GM19043 (cell line): Measurements from ENCODE around the gene DLGAP1.

ENCODE experiments used
- ATAC-seq: cut with Tn5 transposase; IDR thresholded peaks from one replicate; pipeline ENCODE4 v1.9.1; 2021; ENCODE audit warnings: low read depth; ENCODE audit not compliant: unreplicated experiment

DLGAP1 gene

DNA sequence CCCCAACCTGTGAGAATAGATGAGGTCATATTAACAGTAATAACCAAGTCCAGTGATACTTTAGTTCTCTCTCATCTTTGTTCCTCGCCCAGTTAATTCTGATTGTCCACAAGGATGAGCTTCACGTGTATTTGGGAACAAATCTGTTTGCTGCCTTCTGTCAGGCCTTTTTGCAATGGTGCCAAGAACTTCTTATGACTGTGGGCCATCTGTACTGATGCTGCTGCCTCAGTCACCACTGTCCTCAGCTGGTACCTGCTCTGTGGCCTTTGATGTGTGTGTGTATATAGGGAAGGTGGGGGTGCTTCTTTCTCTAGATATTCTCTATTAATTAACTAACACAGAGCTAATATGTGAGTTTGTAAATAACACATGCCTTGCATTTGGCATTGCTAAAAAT lies 612.3 kb downstream of the DLGAP1 start:
- ATAC-seq = no peak

DNA sequence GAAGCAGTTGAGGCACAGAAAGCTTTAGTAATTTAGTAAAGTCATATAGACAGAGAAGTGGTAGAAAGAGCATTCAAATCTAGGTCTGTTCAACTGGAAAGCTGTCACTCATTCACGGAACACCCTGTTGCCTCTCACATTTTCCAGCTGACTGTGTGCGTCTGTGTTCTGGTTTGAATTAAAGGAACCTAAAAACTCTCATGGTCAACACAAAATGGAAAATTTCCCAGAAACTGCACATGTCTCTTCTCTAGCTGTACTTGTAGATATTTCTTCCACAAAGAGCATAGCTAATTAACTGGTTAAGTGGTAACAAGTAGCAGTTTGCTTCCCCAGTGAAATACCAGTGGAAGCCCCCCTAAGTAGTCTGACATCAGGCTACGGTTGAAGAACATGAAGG lies 614.3 kb downstream of the DLGAP1 start:
- ATAC-seq = no peak

DNA sequence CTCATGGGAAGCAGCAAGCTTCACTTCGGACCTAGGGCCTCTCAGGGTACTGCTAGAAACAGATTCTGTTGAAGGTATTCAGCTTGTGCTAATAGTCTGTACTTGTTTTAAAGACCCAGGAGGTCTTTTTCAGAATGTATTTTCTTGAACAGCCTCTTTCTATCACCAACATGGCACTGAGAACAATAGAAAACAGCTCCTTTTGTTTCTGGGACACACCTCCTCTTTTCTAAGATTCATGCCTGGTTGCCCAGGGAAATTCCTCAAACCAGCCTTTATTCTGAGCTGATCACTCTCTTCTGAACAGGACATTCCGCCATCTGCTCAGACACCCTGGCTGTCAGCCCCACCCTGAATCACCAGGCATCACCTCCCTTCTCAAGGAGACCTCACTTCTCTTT lies 615.5 kb downstream of the DLGAP1 start:
- ATAC-seq = no peak

DNA sequence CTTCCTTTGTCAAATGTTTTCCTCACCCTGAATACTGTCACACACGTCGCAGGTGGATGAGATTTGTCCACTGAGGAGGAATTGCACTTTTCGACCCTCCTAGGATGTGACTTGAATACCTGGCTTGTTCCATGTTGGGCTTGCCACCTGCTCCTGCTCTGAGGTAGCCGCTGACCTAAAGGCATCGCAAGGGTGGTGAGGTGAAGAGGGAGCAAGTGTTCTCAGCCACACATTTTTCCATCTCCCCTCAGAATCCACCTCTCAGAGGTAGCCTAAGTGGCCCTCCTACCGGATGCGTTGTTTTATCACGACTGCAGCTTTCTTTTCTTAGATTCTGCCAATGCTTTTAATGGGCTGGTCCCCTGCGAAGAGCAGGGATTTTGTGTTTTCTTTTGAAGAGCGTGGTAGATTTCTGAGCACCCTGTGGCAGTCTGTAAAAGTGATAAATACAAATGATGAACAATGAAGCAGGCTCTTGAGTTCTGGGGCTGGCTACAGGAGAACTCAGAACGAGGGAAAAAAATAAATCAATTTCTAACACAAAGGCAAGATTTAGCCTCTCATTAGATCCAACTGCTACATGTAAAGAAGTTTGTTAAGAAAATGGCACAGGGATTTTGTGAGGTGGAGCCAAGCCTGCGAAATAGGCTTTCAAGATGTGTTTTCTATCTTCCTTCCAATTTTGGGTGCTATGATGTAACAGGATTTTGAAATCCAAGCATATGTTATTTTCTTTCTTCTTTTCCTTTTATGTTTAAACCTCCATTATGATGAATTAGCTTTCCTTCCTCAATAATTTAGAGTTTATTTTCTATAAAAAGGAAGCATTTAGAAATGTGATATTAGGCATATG lies 618.4 kb downstream of the DLGAP1 start:
- no peak for ATAC-seq

DNA sequence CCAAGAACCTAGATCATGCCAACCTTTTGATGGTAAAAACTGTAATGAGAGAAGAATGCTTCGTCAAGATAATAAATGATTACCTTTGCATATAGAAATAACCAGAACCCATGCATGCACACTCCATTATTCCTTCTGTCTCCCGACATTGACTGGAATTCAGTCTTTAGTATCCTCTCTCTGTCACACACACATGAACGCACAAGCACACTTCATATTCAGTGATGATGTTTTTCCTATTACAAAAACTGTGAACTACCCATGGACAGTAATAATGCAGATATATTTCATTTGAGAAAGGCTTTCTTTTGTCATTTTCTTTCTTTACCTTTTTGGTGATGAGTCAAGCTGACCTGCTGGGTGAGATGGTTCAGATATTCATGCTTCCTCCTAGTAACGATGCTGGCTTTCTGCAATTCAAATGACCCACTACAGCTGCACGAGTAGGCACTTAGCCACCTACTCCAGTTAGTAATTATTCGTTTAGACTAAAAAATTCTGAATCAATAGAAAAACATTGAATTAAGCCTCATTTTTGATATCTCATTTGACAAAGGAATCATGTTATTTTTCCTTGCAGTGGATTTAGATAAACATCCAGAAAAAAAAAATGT lies 623.0 kb downstream of the DLGAP1 start:
- ATAC-seq = no peak

DNA sequence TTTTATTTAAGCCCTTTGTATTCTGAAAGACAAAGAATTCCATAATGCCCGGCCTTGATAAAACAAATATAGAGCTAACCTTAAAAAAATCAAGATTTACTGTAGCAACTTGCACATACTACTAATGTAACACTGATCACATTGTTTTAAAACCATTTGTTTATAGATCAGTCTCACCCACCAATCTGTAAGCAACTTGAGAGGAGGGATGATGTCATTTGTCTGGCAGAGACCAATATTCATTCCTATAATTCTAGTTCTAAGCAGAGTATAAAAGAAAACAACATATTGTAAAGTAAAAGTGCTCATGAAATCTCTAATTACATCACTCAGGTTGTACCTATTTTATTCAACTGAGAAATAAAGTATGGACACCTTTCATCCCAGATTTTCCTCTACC lies 624.5 kb downstream of the DLGAP1 start:
- no peak for ATAC-seq

DNA sequence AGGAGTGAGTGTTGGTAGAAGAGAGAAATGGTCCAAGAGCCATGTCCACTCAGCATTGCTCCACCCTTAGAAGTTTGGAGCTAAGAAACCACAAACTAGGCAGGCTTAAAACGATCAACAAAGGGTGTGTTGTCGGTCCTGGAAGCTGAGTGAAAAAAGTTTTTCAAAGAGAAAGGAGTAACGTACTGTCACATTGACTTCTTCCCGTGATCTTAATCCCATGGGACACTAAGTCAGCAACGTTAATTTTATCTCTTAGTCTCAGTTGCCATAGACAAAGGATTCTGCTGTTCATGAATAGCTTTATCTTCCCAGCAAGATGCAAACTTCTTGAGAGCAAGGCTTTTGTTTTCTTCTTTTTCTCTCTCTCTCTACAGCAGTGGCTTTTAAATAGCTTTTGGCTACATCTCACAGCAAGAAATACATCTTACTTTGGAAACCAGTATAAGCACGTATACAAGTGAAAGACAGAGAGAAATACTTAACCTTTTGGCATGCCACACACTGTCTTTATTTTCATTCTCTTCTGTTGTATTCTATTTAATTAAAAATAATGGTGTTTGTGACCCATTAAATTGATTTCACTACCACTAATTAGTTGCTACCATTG lies 627.8 kb downstream of the DLGAP1 start:
- ATAC-seq = no peak

DNA sequence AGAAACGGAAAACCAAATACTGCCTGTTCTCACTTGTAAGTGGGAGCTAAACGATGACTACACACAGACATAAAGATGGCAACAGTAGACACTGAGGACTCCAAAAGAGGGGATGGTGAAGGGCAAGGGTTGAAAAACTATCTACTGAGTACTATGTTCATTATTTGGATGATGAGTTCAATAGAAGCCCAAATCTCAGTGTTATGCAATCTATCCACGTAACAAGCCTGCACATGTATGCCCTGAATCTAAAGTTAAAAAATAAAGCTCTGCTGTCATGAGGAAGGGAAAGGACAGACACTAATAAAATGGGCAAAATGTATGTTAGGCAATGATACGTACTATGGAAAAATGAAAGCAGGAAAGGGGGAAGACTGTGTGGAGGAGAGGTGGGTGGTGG lies 629.1 kb downstream of the DLGAP1 start:
- no peak for ATAC-seq

DNA sequence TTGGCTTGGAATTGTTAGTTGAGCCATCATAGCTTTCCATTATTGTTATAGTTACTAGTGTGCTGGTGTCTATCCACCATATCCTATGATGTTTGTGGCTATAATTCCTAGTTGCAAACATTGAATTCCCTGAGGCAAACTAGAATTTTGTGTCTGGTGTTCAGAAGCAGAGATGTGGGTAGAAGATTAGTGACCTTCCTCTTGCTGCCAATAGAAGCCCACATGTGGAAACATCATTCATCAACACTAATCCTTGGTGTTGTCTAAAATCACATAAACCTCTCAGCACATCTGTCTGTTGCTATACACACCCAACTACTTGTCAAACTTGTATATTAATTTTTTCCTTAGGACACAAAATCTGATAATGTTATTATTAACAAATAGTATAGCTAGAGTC lies 631.0 kb downstream of the DLGAP1 start:
- no peak for ATAC-seq

DNA sequence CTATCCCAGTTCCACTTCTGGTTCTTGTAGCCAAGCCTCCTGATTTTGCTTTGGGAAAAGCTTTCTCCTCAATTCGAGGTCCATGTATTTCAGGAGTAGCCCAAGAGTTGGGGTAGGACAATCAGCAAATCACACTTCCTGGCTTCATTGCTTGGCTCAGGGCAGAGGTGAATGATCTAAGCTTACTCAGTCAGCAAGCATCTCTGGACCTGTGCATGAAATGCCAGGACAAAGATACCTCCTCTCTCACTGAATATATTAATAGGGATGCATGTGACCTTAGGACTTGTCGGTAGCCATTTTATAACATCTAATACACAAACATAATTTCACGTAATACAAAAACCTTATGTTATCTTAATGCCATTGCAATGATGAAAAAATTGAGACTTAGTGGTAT lies 632.0 kb downstream of the DLGAP1 start:
- no peak for ATAC-seq

DNA sequence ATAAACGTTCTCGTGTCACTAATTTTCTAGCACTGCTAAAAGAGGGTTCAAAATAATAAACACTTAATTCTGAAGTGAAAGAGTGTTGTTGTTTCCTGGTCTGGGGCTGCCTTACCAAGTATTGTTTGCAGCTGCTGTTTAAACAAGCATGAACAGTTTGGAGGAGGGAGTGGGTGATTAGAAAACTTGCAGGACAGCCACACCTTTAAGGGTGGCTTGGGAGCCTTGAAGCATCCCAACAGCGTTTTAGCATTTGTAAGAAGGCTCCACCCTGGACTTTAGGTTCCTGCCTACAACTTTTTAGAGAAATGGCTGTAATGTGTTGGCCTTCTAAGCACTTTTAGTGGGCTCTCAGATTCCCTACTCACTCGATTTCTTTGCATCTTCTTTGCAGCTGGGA lies 633.6 kb downstream of the DLGAP1 start:
- no peak for ATAC-seq

DNA sequence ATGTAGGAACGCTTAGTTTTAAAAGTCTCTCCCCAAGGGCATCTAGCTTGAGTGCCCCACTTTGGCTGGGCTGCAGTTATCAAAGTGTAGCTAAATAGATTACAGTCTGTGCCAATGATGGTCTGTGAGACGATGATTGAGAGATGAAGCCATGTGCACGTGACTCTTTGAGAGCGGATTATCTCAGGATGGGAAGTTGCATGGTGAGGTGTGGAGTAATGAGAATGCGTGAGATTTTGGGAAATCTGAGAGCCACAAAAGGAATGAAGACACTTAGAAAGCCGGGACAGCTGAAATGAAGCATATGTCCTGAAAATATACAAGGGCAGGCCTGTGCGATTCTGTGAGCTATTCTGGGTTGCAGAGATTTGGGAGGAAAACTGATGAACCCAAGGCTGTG lies 635.1 kb downstream of the DLGAP1 start:
- ATAC-seq = no peak

DNA sequence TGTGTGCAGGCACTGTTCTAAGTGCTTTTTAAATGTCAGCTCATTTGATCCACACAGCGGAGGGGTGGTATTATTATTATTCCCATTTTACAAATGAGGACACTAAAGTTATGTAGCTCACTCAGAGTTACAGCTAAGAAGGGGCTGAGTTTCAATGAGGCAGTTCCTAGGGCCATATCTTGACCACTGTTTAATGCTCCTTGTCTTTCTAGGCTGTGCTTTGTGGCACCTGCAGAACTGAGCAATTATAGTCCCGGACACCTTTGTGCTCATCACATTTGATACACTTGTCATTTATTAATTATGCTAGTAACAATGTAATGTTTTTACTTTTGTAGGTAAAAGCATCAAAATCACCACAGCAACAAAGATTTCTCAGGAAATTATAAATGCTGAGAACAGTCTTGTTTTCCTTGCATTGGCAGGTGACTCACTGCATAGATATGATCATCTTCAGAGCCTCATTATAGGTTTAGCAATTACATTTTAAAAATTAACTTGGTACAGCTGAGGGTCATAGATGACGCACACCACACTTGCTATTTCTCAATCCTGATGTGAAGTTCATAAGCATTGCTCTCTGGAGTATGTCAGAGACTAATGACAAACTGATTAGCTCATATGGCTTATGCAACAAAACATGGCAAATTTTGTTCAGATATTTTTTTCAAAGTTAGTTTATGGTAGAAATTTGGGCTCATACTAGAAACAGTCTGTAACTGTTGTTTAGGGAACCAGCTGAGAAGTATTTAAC lies 638.3 kb downstream of the DLGAP1 start:
- ATAC-seq = no peak

DNA sequence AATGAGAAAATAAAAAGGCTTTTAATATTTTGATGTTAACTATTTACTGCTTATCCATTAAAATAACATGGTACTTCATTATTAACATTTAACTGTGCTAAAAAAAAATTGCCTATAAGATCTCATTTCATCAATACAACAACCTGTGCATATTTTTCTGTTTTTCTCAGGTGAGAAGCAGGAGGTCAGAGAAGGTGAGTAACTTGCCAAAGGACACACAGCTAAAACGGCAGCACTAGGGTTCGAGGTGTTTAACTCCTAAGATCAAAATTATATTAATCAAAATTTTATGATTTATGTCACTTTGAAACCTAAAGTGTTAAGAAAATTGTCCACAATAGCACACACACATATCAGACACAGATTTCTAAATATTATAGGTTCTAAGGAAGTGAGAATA lies 639.1 kb downstream of the DLGAP1 start:
- no peak for ATAC-seq

DNA sequence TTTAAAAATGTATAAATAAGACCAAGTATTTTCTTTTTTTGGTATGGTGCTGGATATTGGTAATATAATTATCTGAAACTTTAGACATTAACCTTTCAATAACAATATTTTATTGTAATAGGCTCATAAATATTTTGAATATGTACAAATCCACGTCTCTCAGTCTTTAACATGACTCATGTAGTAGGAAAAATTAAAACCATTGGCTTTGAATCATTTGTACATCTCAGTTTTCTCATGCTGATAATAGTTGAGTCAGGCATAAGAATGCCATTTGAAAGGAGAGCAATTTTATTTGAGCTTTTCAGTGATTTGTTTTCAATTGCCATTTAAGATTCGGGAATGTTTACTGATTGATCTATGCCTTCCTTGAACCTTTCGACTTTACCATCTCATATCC lies 640.3 kb downstream of the DLGAP1 start:
- ATAC-seq = no peak

DNA sequence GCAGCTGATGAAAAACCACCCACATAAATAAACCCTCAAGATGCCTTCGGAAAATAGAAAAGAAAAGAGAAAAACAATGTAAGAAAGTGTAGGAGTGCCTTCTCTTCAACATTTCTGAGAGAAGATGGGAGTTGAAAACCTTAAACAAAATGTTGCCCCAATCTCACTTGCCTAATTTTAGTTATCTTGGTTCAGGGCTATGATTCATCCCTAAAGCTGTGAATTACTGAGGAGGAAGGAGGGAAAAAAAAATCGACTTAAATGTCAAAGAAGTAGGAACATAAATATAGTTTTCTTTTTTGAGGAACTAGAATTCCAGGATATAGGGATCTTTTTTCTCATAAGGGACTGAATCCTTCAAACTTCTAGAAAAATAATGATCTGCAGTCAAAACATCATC lies 644.8 kb downstream of the DLGAP1 start:
- no peak for ATAC-seq

DNA sequence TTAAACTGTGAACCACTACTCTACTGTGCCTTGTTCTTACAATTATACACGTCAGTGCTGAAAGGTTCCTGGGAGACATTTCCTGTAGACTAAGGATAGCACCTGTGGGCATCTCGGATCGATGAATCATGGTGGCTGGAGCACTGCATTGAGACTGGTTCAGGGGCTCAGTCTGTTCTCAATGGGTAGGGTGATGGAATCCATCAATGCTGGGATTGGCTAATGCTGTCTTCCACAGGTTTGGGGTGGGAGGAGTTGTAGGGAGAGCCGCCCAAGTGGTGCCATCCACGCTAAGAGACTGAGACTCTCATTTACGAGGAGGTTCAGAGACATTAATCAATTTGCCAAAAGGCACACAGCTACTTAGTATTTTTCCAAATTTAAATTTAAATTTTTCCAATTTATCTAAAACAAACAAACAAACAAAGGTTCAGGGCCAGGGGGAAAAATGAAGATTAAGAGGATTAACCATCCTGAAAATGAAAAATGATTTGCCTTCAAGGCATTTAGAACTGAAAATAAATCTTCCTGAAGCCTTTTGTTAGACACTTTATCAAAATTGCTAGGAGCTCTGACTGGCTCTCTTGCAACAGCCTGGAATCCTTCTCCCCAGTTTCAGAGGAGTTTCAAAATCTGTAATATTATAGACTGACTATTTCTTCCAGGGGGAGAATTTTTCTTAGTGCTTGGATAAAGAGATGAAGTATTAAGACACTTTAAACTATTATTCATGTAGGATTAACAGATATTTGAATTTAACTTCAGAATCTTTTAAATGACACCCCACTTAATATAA lies 645.9 kb downstream of the DLGAP1 start:
- no peak for ATAC-seq

DNA sequence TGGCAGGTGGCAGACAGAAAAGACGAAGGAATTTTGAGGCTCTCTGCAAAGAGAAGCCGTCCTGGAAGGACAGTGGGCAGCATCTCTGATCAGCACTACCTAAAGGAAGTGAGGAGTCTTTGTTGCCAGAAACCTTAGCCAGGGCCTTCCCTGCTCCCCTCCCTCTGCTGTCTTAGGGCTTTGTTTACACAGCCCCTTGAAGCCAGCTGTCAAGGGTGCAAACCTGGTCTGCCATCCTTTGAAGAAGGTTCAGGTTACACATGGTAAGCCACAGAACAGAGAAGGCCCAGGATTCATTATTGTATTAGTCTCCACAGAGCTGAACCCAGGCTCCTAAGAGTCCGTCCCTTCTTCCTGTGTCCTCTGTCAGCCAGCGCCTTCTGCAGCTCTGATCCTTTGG lies 648.5 kb downstream of the DLGAP1 start:
- ATAC-seq = no peak

DNA sequence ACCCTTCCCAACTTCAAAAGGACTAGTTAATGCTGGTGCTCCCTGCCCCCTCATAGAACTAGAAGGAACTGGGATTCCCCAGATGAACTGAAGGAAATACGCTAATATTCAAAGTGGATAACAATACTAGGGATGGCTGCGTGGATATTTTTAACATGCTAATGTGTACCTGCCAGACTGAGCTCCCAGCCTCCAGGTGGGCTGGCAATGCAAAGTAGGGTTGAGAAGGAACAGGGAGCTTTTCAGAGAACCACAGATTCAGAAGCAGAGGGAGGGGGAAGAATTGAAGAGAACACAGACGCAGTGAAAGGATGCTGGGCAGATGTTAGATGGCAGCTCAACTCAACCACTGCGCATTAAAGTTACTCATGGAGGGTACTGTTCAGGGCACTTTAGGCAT lies 650.8 kb downstream of the DLGAP1 start:
- ATAC-seq = no peak

DNA sequence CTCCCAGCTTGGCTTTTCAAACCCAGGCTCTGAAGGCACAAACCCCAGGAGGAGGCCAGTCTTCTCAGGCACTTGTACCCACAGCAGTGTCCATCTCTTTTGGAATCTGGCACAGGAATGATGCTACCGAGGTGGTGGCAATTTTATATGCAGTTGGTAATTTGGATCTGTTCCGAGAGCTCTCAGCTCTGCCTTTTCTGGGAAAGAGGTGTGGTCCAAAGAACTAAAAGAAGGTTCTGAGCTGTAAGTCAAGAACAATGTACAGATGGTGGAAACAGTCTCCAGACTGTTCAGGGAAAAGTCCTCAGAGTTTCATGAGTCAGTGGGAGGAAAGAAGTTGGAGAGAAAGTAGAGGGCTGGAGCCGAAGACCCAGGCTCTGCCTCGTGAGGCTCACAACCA lies 651.8 kb downstream of the DLGAP1 start:
- ATAC-seq = no peak
